HG03135 (cell line): ENCODE results near the gene WNT6.

Source experiments
- ATAC-seq: cut with Tn5 transposase; IDR thresholded peaks from one replicate; pipeline ENCODE4 v1.9.1; 2021; ENCODE audit warnings: mild to moderate bottlenecking, moderate library complexity; ENCODE audit not compliant: unreplicated experiment

The WNT6 gene

GRCh38 chr2:218859556-218859987 lies at the start of gene WNT6:
Gene WNT6 (plus strand): TSS chr2:218859805. CDS start chr2:218860038, 233 bp downstream.
- ATAC-seq: no peak

GRCh38 chr2:218810256-218810655 lies 49.3 kb upstream of the WNT6 start:
- no peak for ATAC-seq

- ATAC-seq: no peak
Measured at GRCh38 chr2:218811382-218811781, 48.2 kb upstream of the WNT6 start.

DNA sequence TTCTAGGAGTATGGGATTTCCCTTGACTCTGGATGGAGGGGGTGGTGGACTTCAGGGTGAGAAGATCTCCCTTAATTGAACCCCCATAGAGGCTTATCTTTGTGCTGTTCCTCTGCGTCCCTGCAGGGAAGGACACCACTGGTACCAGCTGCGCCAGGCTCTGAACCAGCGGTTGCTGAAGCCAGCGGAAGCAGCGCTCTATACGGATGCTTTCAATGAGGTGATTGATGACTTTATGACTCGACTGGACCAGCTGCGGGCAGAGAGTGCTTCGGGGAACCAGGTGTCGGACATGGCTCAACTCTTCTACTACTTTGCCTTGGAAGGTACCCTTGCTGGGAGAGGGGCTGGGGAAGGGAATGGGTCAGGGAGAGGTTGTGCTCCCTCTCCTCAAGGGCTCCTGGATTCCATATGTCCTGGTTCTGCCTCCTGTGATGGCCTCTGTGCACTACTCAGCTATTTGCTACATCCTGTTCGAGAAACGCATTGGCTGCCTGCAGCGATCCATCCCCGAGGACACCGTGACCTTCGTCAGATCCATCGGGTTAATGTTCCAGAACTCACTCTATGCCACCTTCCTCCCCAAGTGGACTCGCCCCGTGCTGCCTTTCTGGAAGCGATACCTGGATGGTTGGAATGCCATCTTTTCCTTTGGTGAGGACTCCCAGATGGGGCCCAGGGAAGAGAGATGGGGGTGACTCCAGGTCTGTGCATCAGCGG lies 47.3 kb upstream of the WNT6 start:
- no peak for ATAC-seq

- ATAC-seq: no peak
Measured at GRCh38 chr2:218812861-218813260, 46.7 kb upstream of the WNT6 start.

- no peak for ATAC-seq
Measured at GRCh38 chr2:218813771-218814460, 45.7 kb upstream of the WNT6 start.

GRCh38 chr2:218814540-218815243 lies 44.9 kb upstream of the WNT6 start:
- ATAC-seq: no peak

- no peak for ATAC-seq
Measured at GRCh38 chr2:218815244-218815637, 44.4 kb upstream of the WNT6 start.

DNA sequence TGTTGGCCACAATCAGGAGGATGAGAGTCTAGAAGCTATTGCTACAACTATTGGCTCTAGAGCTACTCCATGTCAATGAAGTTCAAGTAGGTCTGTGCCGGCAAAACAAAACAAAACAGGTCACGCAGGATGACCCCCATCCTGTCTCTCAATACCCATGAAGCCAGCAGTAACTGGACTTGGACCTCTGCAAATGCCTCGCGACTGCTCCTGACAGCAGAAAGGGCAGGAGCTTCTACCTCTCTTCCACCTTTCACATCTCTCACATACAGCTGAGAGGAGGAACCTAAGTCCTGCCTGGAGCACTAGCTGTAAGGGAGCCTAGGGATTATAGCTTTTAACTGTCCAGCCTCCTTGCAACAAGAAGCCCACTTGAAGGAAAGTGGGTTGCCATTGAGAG lies 44.0 kb upstream of the WNT6 start:
- ATAC-seq: no peak

GRCh38 chr2:218816561-218817011 lies 43.0 kb upstream of the WNT6 start:
- no peak for ATAC-seq

- no peak for ATAC-seq
Measured at GRCh38 chr2:218819093-218819492, 40.5 kb upstream of the WNT6 start.

- ATAC-seq: no peak
Measured at GRCh38 chr2:218820746-218821369, 38.7 kb upstream of the WNT6 start.

- ATAC-seq: no peak
Measured at GRCh38 chr2:218821605-218822211, 37.9 kb upstream of the WNT6 start.

DNA sequence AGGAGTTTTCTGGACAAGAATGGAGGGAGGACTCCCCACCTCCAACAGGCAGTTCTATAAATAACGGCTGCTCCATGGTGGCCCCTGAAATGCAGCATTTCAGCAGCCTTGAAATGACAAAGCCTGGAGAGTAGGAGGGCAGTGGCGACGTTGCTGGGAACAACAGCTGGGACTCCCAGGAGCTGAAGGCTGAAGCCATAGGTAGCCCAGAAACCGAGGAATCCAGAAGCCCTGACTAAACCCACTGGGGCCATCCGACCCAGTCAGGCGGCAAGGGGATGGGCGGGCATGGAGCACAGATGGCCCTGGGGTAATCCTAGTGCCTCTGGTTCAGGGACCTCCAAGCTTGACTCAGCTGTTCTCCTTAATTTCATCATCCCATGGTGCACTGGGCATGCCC lies 37.0 kb upstream of the WNT6 start:
- no peak for ATAC-seq

DNA sequence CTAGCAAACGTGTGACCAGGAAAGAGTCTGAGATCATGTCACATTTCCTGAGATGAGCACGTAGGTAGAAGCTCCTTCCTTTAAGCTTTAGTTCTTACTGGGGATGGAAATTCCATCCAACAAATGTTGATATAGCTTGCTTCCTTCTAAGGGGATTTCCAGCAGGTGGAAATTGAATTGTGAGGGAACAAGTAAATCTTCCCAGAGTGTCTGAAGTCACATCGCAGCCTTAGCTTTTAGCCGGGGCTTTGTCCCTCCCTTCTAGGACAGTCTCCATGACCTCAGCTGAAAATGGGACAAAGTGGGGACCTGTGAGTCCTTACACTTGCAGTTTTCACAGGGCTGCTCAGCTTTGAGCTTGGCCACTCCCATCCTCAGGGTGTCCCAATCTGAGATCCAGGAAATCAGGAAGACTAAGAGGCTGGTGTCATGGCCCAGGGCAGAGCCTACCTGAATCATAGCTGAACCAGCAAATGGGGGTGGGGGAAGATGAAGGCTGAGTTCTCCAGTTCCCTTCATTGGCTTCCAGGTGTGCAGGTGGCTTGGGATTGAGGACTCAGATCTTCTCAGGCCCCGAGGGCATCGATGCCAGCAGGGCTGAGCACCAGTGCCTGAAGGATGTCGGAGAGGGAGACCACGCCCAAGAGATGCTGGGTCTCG lies 36.3 kb upstream of the WNT6 start:
- no peak for ATAC-seq

DNA sequence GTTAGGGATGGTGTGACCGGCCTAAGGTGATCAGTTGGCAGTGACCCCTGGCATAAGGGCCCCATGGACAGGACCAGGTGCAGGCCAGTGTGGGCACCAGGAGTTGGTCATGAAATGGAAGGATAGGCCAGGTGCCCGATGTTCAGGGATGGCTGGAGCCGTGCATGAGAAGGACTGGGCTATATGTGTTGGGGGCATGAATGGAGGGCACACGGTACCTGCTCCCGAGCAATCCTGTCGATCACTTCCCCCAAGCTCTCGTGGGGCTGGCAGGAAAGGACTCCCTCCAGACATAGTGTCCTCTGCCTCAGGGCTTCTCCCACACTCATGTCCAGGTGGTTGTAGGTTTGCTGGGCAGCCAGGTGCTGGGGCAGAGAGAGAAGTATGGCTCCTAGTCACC lies 35.6 kb upstream of the WNT6 start:
- no peak for ATAC-seq

- ATAC-seq: no peak
Measured at GRCh38 chr2:218826791-218827190, 32.8 kb upstream of the WNT6 start.

DNA sequence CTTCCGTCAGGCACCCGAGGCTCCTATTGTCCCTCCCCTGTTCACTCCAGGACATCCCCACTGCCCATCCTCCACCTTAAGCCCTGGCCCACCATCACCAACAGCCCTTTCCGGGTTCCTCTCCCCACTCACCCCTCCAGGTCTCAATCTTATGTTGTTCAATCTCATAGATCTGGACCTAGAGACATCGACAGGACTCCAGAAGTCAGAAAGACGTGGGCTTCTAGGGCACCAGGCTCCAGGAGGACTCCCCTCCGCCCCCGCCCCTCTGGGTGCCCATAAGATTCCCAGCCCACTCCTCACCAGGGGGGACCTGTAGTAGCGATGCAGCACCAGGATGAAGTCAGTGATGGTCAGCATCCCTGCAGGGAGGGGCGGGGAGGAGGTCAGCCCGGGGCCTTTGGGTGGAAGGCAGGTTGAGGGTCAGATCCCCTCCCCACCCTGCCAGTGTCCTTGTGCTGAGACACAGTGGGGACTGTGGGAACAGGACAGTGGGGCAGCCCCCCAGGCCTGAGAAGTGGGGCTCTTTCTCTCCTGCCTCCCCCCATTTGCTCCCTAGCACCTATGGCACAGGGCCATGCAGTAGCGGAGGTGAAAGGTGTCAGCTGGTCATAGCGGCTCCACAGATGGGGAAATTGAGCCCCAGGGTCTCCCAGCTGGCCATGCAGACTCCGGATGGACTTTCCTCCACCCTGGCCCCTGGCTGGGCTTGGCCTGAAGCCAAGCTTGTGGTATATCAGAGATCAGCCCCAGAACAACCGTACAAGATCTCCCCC lies 31.7 kb upstream of the WNT6 start:
- no peak for ATAC-seq

DNA sequence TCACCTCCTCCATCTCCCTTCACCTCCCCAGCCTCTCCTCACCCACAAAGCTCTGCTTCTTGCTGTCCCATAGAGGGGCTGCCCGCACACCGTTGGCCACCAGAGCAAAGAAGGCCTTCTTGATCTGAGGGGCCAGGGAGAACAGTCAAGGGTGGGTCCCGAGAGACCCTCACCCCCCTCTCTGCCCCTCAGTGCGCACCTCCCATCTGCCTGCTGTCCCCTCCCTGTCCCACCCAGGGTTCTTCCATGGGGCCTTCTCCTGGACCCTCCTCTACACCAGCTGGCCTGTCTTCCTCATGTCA lies 31.2 kb upstream of the WNT6 start:
- no peak for ATAC-seq
